H1 (cell line): ENCODE measurements around the gene RBM38.

ENCODE experiments used
- EGR1 ChIP-seq: IDR thresholded peaks from 2 replicates; pipeline ENCODE4 v1.6.1; 2011; ENCODE audit warnings: low read depth, low read length, borderline replicate concordance
- EP300 ChIP-seq, 2 experiments: IDR thresholded peaks; 1 replicate in 1 of 2; 2 replicates in 1 of 2; pipeline ENCODE4 v1.6.1; 2011 to 2012; ENCODE audit warnings: low read depth in 2 of 2, low read length in 2 of 2, mild to moderate bottlenecking in 2 of 2, borderline replicate concordance in 1 of 2, inconsistent platforms in 1 of 2, moderate library complexity in 1 of 2
- MAX ChIP-seq: IDR thresholded peaks from 2 replicates; pipeline ENCODE4 v1.6.1; 2012; ENCODE audit warnings: inconsistent platforms
- POLR2A ChIP-seq, 2 experiments: IDR thresholded peaks; 1 replicate in 1 of 2; 2 replicates in 1 of 2; pipeline ENCODE4 v1.6.1; 2011; ENCODE audit warnings: low read depth in 2 of 2, low read length in 2 of 2, mild to moderate bottlenecking in 2 of 2; ENCODE audit errors: control extremely low read depth in 1 of 2
- POLR2AphosphoS5 ChIP-seq: IDR thresholded peaks from 2 replicates; pipeline ENCODE4 v1.6.1; 2011; ENCODE audit warnings: low read depth, low read length
- RNF2 ChIP-seq: fragments of 200-900, 300-1000 bp; sonication (generic); IDR thresholded peaks from 2 replicates; pipeline ENCODE4 v1.7.1; 2016; ENCODE audit warnings: borderline replicate concordance, low read depth, mild to moderate bottlenecking, antibody characterized with exemption, low read length; ENCODE audit not compliant: poor library complexity, severe bottlenecking; ENCODE audit errors: missing control alignments
- SP2 ChIP-seq: IDR thresholded peaks from 2 replicates; pipeline ENCODE4 v1.6.1; 2012; ENCODE audit warnings: mild to moderate bottlenecking, low read length, inconsistent platforms
- TF ChIP-seq, protein P1 (sequence below), 3 experiments: IDR thresholded peaks; 1 replicate in 2 of 3; 2 replicates in 1 of 3; pipeline versions ENCODE4 v1.5.1 to v1.6.1; 2011; ENCODE audit warnings: low read length in 3 of 3, mild to moderate bottlenecking in 3 of 3, inconsistent platforms in 2 of 3, low read depth in 1 of 3, moderate library complexity in 1 of 3; ENCODE audit not compliant: insufficient read depth in 1 of 3; ENCODE audit errors: control extremely low read depth in 1 of 3

DNA sequence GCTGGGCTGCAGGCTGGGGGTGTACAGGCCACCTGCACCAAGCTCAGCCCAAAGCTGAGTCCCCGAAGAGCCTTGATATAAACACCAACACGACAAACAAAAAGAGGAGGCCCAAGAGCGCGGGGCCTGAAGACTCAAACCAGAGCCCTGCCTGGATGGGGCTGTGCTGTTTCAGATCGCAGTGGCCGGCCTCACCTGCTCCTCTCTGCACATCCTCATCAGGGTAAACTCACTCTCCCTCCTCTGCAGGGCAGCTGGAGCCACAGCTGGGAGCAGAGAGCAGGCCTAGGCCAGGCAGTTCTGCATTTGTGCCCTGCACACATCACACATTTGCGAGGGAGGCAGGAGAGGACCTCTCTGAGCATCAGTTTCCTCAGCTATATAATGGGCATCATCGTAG lies 3.7 kb upstream of the RBM38 start:
- TF ChIP-seq POLR2A (IDR thresholded peaks at IDR 0.05; ENCODE audit: control extremely low read depth in 1 of 2, low read depth in 2 of 2, low read length in 2 of 2) (no peak), EGR1 (no peak), MAX (no peak), EP300 (IDR thresholded peaks at IDR 0.05; ENCODE audit: borderline replicate concordance in 1 of 2, low read depth in 2 of 2, low read length in 2 of 2) (no peak), POLR2AphosphoS5 (no peak), RNF2 (no peak), SP2 (no peak)
- TF ChIP-seq, protein P1, sequence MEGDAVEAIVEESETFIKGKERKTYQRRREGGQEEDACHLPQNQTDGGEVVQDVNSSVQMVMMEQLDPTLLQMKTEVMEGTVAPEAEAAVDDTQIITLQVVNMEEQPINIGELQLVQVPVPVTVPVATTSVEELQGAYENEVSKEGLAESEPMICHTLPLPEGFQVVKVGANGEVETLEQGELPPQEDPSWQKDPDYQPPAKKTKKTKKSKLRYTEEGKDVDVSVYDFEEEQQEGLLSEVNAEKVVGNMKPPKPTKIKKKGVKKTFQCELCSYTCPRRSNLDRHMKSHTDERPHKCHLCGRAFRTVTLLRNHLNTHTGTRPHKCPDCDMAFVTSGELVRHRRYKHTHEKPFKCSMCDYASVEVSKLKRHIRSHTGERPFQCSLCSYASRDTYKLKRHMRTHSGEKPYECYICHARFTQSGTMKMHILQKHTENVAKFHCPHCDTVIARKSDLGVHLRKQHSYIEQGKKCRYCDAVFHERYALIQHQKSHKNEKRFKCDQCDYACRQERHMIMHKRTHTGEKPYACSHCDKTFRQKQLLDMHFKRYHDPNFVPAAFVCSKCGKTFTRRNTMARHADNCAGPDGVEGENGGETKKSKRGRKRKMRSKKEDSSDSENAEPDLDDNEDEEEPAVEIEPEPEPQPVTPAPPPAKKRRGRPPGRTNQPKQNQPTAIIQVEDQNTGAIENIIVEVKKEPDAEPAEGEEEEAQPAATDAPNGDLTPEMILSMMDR (IDR thresholded peaks at IDR 0.05; ENCODE audit: control extremely low read depth in 1 of 3, insufficient read depth in 1 of 3, low read depth in 1 of 3, low read length in 3 of 3) = no peak
